Natural killer cell (primary cell): ENCODE data around the gene NUDT5. TPM values are rescaled to one million over a fixed set of nuclear protein-coding genes. Genes with fewer than 3 reads are reported as not detected.

ENCODE experiments used
- ATAC-seq, 3 donors: fragments of 150-1000 bp in 2 of 3; fragments of 200-7000 bp in 1 of 3; cut with Tn5 transposase; 1 replicate in 1 of 3; 2 replicates in 2 of 3; pipeline ENCODE4 v1.10.0; 2021; ENCODE audit warnings: mild to moderate bottlenecking in 2 of 3, moderate library complexity in 2 of 3
- DNase-seq, 2 donors: peaks; one replicate each; pipeline versions ENCODE4 v3.0.0 to v3.0.0-alpha.2; 2013 to 2021; ENCODE audit warnings: mixed read lengths in 1 of 2
- H3K27ac ChIP-seq: one replicate; pipeline ENCODE4 v1.5.1; 2013; ENCODE audit warnings: mild to moderate bottlenecking, low read length
- H3K27me3 ChIP-seq: one replicate; pipeline ENCODE4 v1.6.1; 2013; ENCODE audit warnings: low read length; ENCODE audit not compliant: control insufficient read depth, insufficient read depth
- H3K36me3 ChIP-seq: one replicate; pipeline ENCODE4 v1.6.1; 2013; ENCODE audit warnings: low read length; ENCODE audit not compliant: control insufficient read depth, insufficient read depth
- H3K4me1 ChIP-seq: one replicate; pipeline ENCODE4 v1.6.1; 2013; ENCODE audit warnings: low read length; ENCODE audit not compliant: control insufficient read depth, insufficient read depth
- H3K4me3 ChIP-seq: one replicate; pipeline ENCODE4 v1.5.1; 2013; ENCODE audit warnings: low read length
- H3K9me3 ChIP-seq: one replicate; pipeline ENCODE4 v1.6.1; 2013; ENCODE audit warnings: low read length; ENCODE audit not compliant: control insufficient read depth, insufficient read depth
- H3K27ac Mint-ChIP-seq, 2 donors: one replicate each; pipeline ENCODE4 v1.8.0; 2022; ENCODE audit warnings: mild to moderate bottlenecking in 2 of 2, mixed read lengths in 2 of 2, moderate library complexity in 1 of 2
- H3K27me3 Mint-ChIP-seq, 2 donors: one replicate each; pipeline ENCODE4 v1.8.0; 2022; ENCODE audit warnings: low read depth in 2 of 2, mixed read lengths in 2 of 2
- H3K36me3 Mint-ChIP-seq: one replicate; pipeline ENCODE4 v1.8.0; 2022; ENCODE audit warnings: mixed read lengths
- H3K4me1 Mint-ChIP-seq, 2 donors: one replicate each; pipeline ENCODE4 v1.8.0; 2022; ENCODE audit warnings: mixed read lengths in 2 of 2
- H3K4me3 Mint-ChIP-seq: one replicate; pipeline ENCODE4 v1.8.0; 2022; ENCODE audit warnings: mild to moderate bottlenecking, moderate library complexity, mixed read lengths
- H3K9me3 Mint-ChIP-seq, 2 donors: one replicate each; pipeline ENCODE4 v1.8.0; 2022; ENCODE audit warnings: mixed read lengths in 2 of 2
- CTCF ChIP-seq: fragments of 200-600 bp; IDR thresholded peaks from one replicate; pipeline ENCODE4 v1.8.0; 2022; ENCODE audit warnings: antibody characterized with exemption
- WGBS: methylation state at CpG from one replicate; pipeline ENCODE4 v1.1.7; 2013; ENCODE audit warnings: missing lambda C conversion rate; ENCODE audit not compliant: insufficient coverage; 5-methylcytosine and 5-hydroxymethylcytosine counted together
- intact Hi-C: fragments of 100-400 bp; cut with micrococcal nuclease; formaldehyde crosslinking; loops from one replicate; pipeline ENCODE4 v1.14.2; 2022
- total RNA-seq, 4 donors: library from RNA; stranded (reverse); fragments of 120-200 nt in 1 of 4; gene quantifications; one replicate each; pipeline versions ENCODE4 v1.2.3 to v1.2.4, GENCODE V29; 2013 to 2022

The NUDT5 gene
- total RNA-seq, 3 donors from 2014 or later (not counting 1 experiment from before 2014, with no cell fraction given), result 25.7 to 39.1 (median 29.4) TPM

GRCh38 chr10:12129222-12130111 is 66.2 kb downstream of the NUDT5 start, which contains the start of gene SEC61A2:
Gene SEC61A2 (plus strand): TSS chr10:12129677. CDS start chr10:12129788, 111 bp downstream.
- peak within 1 kb of the TSS; percentile 69 to 74 for H3K27ac Mint-ChIP-seq
- DNase-seq (peak; percentile 98 to 99), ATAC-seq (peak; percentile 93 to 98 (median 95))
- H3K4me1 Mint-ChIP-seq, result peaks cover 13 to 14% of the 10 kb centered on the region in 2 donors
- H3K36me3 ChIP-seq, result no peaks in the 10 kb centered on the region
- TF ChIP-seq CTCF, result no peak
- H3K9me3 ChIP-seq, result no peaks in the 10 kb centered on the region
- peak within 1 kb of the TSS; percentile 92 for H3K4me3 Mint-ChIP-seq
- H3K4me3 ChIP-seq, result peak within 1 kb of the TSS; percentile 81
- no peaks in the 10 kb centered on the region for H3K27me3 Mint-ChIP-seq
- H3K36me3 Mint-ChIP-seq, result no peaks in the 10 kb centered on the region
- WGBS, result under 1% methylated on average over 108 of the region's 108 CpGs
- intact Hi-C loops, result loop anchor here (1.0 to 5.0 kb wide), 3 partner anchors 61 to 528 kb away; partner anchors contain the start of genes CDC123, DHTKD1 and NUDT5
- H3K4me1 ChIP-seq, result peaks cover 17% of the 10 kb centered on the region
- H3K27ac ChIP-seq, result peak within 1 kb of the TSS; percentile 86
- H3K9me3 Mint-ChIP-seq, result no peaks in the 10 kb centered on the region
- H3K27me3 ChIP-seq, result no peaks in the 10 kb centered on the region

GRCh38 chr10:12121673-12122072 is 74.0 kb downstream of the NUDT5 start:
- 72% methylated on average over 4 of the region's 4 CpGs for WGBS
- no peaks in the 10 kb centered on the region for H3K36me3 Mint-ChIP-seq
- Histone ChIP-seq H3K4me3 (no peak overlapping the region), H3K9me3 (no peaks in the 10 kb centered on the region), H3K27me3 (no peaks in the 10 kb centered on the region), H3K36me3 (peaks cover 14% of the 10 kb centered on the region), H3K27ac (no peak overlapping the region), H3K4me1 (no peaks in the 10 kb centered on the region)
- ATAC-seq, result no peak
- DNase-seq, result no peak
- H3K4me1 Mint-ChIP-seq, result no peaks in the 10 kb centered on the region
- H3K27me3 Mint-ChIP-seq, result no peaks in the 10 kb centered on the region
- intact Hi-C loops, result no loop called here
- no peak overlapping the region for H3K27ac Mint-ChIP-seq
- no peak overlapping the region for H3K4me3 Mint-ChIP-seq
- no peak for TF ChIP-seq CTCF
- H3K9me3 Mint-ChIP-seq, result no peaks in the 10 kb centered on the region

Other genes starting within 250 kb of the NUDT5 start
- 10 to 100 TPM; 29.3 to 33.2 (median 30.1) TPM for gene UPF2, start 153.1 kb downstream of the NUDT5 start, total RNA-seq
- gene DHTKD1, start 126.9 kb downstream of the NUDT5 start, total RNA-seq, result 10 to 100 TPM; 14.4 to 17.3 (median 14.8) TPM
- gene SEC61A2, start 66.2 kb downstream of the NUDT5 start, total RNA-seq, result 10 to 100 TPM; 16.6 to 22.2 (median 17.4) TPM
- 10 to 100 TPM; 45.8 to 53.3 (median 47.6) TPM for gene CDC123, start 297 bp upstream of the NUDT5 start, total RNA-seq
- gene CAMK1D, start 153.7 kb upstream of the NUDT5 start, total RNA-seq, result 10 to 100 TPM; 44.2 to 56.4 (median 49.7) TPM